IMR-90 (cell line): Measurements from ENCODE around the gene SPDEF. TPM values are rescaled to one million over a fixed set of nuclear protein-coding genes. Genes with fewer than 3 reads are reported as not detected.

Experiments used
- ATAC-seq: fragments of 200-7000 bp; cut with Tn5 transposase; 2 replicates; pipeline ENCODE4 v1.9.1; 2020; ENCODE audit warnings: low read depth, mild to moderate bottlenecking, moderate library complexity
- BruUV-seq: library from RNA; stranded (reverse); fragments of 400-500 nt; replicated peaks from 2 replicates; lab custom pipeline; 2021; lab: Mats Ljungman, UMichigan
- CTCF ChIA-PET: fragments of 300-600 bp; formaldehyde crosslinking; extraction: SDS; loops from one replicate; lab custom pipeline; 2021; ENCODE audit warnings: antibody characterized with exemption; lab: Yijun Ruan, JAX
- POLR2A ChIA-PET: fragments of 300-600 bp; sonication (Branson Sonifier 250); formaldehyde crosslinking; loops from one replicate; lab custom pipeline; 2022; ENCODE audit warnings: antibody characterized with exemption; ENCODE audit not compliant: unreplicated experiment; lab: Charles Lee
- DNase-seq: peaks from one replicate; pipeline ENCODE4 v3.0.0; 2013
- H2AFZ ChIP-seq: replicated peaks from 2 replicates; pipeline ENCODE3; 2013; ENCODE audit warnings: low read length, mild to moderate bottlenecking; ENCODE audit not compliant: poor library complexity
- H2AK5ac ChIP-seq: 2 replicates; pipeline ENCODE4 v1.6.1; 2013; ENCODE audit warnings: low read depth, low read length, inconsistent platforms
- H2AK9ac ChIP-seq: replicated peaks from 2 replicates; pipeline ENCODE3; 2013; ENCODE audit warnings: mild to moderate bottlenecking, low read depth, low read length, moderate library complexity; ENCODE audit not compliant: poor library complexity
- H2BK120ac ChIP-seq: 2 replicates; pipeline ENCODE4 v1.6.1; 2013; ENCODE audit warnings: low read depth, low read length, inconsistent platforms
- H2BK15ac ChIP-seq: 3 replicates; pipeline ENCODE4 v1.6.1; 2013; ENCODE audit warnings: low read depth, low read length, inconsistent platforms
- H2BK20ac ChIP-seq: 2 replicates; pipeline ENCODE4 v1.6.1; 2013; ENCODE audit warnings: low read depth, mild to moderate bottlenecking, inconsistent platforms, low read length, moderate library complexity
- H2BK5ac ChIP-seq: 2 replicates; pipeline ENCODE4 v1.6.1; 2013; ENCODE audit warnings: mild to moderate bottlenecking, low read depth, low read length, inconsistent platforms; ENCODE audit not compliant: poor library complexity, severe bottlenecking
- H3K14ac ChIP-seq: replicated peaks from 2 replicates; pipeline ENCODE4 v1.6.1; 2013; ENCODE audit warnings: low read depth, low read length, inconsistent platforms
- H3K18ac ChIP-seq: 2 replicates; pipeline ENCODE4 v1.6.1; 2013; ENCODE audit warnings: low read depth, low read length, control low read depth
- H3K23ac ChIP-seq: 2 replicates; pipeline ENCODE4 v1.6.1; 2013; ENCODE audit warnings: low read depth, low read length, inconsistent platforms
- H3K27ac ChIP-seq: 2 replicates; pipeline ENCODE4 v1.5.1; 2013; ENCODE audit warnings: mild to moderate bottlenecking, control low read depth, low read length; ENCODE audit not compliant: insufficient read depth
- H3K27me3 ChIP-seq: 2 replicates; pipeline ENCODE4 v1.6.1; 2013; ENCODE audit warnings: low read length; ENCODE audit not compliant: control insufficient read depth, insufficient read depth
- H3K36me3 ChIP-seq: 2 replicates; pipeline ENCODE4 v1.6.1; 2013; ENCODE audit warnings: low read length, mixed read lengths; ENCODE audit not compliant: control insufficient read depth, insufficient read depth
- H3K4ac ChIP-seq: 2 replicates; pipeline ENCODE4 v1.6.1; 2013; ENCODE audit warnings: low read depth, low read length, inconsistent platforms
- H3K4me1 ChIP-seq: 2 replicates; pipeline ENCODE4 v1.6.1; 2013; ENCODE audit warnings: low read length, mixed read lengths; ENCODE audit not compliant: control insufficient read depth, insufficient read depth
- H3K4me2 ChIP-seq: 2 replicates; pipeline ENCODE4 v1.6.1; 2013; ENCODE audit warnings: low read depth, mild to moderate bottlenecking, control low read depth, low read length, moderate library complexity
- H3K4me3 ChIP-seq: 2 replicates; pipeline ENCODE4 v1.5.1; 2013; ENCODE audit warnings: low read depth, mild to moderate bottlenecking, control low read depth, low read length, moderate library complexity; ENCODE audit not compliant: insufficient read depth
- H3K56ac ChIP-seq: 2 replicates; pipeline ENCODE4 v1.6.1; 2013; ENCODE audit warnings: low read length, inconsistent platforms; ENCODE audit not compliant: insufficient read depth; ENCODE audit errors: extremely low read depth
- H3K79me1 ChIP-seq, 2 experiments: 2 replicates each; pipeline ENCODE4 v1.6.1; 2013; ENCODE audit warnings: low read length in 2 of 2, inconsistent platforms in 1 of 2, low read depth in 1 of 2
- H3K9ac ChIP-seq: 2 replicates; pipeline ENCODE4 v1.6.1; 2013; ENCODE audit warnings: low read depth, low read length, control low read depth
- H3K9me1 ChIP-seq: 2 replicates; pipeline ENCODE4 v1.6.1; 2013; ENCODE audit warnings: low read length, inconsistent platforms; ENCODE audit not compliant: insufficient read depth
- H3K9me3 ChIP-seq: 2 replicates; pipeline ENCODE4 v1.6.1; 2013; ENCODE audit warnings: low read length; ENCODE audit not compliant: control insufficient read depth, insufficient read depth
- H4K20me1 ChIP-seq: 2 replicates; pipeline ENCODE4 v1.6.1; 2013; ENCODE audit warnings: low read length, inconsistent platforms; ENCODE audit not compliant: insufficient read depth
- H4K5ac ChIP-seq: 2 replicates; pipeline ENCODE4 v1.6.1; 2013; ENCODE audit warnings: mild to moderate bottlenecking, low read depth, low read length, control low read depth
- H4K8ac ChIP-seq, 2 experiments: 2 replicates each; pipeline ENCODE4 v1.6.1; 2013; ENCODE audit warnings: low read depth in 2 of 2, low read length in 2 of 2, control low read depth in 1 of 2, inconsistent platforms in 1 of 2
- H4K91ac ChIP-seq: 2 replicates; pipeline ENCODE4 v1.6.1; 2013; ENCODE audit warnings: low read depth, low read length, inconsistent platforms; ENCODE audit not compliant: insufficient read depth
- CEBPB ChIP-seq: IDR thresholded peaks from 2 replicates; pipeline ENCODE4 v1.6.1; 2012; ENCODE audit warnings: low read depth, low read length, improper control_type of control experiment
- CHD1 ChIP-seq: IDR thresholded peaks from 2 replicates; pipeline ENCODE4 v1.6.1; 2012; ENCODE audit warnings: low read depth, low read length, improper control_type of control experiment
- ELK1 ChIP-seq: fragments of 150-350 bp; IDR thresholded peaks from 2 replicates; pipeline ENCODE4 v1.6.1; 2016; ENCODE audit warnings: low read depth, mild to moderate bottlenecking, low read length, moderate library complexity, borderline replicate concordance
- FOS ChIP-seq: fragments of 150-350 bp; IDR thresholded peaks from 2 replicates; pipeline ENCODE4 v1.6.1; 2016; ENCODE audit warnings: low read depth, low read length
- MAFK ChIP-seq: IDR thresholded peaks from 2 replicates; pipeline ENCODE4 v1.6.1; 2012; ENCODE audit warnings: low read depth, low read length, improper control_type of control experiment
- MAZ ChIP-seq: IDR thresholded peaks from 2 replicates; pipeline ENCODE4 v1.6.1; 2012; ENCODE audit warnings: low read depth, mild to moderate bottlenecking, low read length, improper control_type of control experiment, moderate library complexity, borderline replicate concordance
- MXI1 ChIP-seq: IDR thresholded peaks from 2 replicates; pipeline ENCODE4 v1.6.1; 2012; ENCODE audit warnings: low read depth, mild to moderate bottlenecking, low read length, moderate library complexity, borderline replicate concordance
- NFE2L2 ChIP-seq: fragments of 150-350 bp; IDR thresholded peaks from 2 replicates; pipeline ENCODE4 v1.6.1; 2016; ENCODE audit warnings: low read depth, mild to moderate bottlenecking, low read length
- POLR2A ChIP-seq: IDR thresholded peaks from 2 replicates; pipeline ENCODE4 v1.6.1; 2012; ENCODE audit warnings: mild to moderate bottlenecking, low read depth, low read length
- RAD21 ChIP-seq: IDR thresholded peaks from 2 replicates; pipeline ENCODE4 v1.6.1; 2012; ENCODE audit warnings: low read length, improper control_type of control experiment
- RCOR1 ChIP-seq: IDR thresholded peaks from 2 replicates; pipeline ENCODE4 v1.6.1; 2012; ENCODE audit warnings: mild to moderate bottlenecking, low read length, improper control_type of control experiment; ENCODE audit not compliant: insufficient replicate concordance
- RFX5 ChIP-seq: IDR thresholded peaks from 2 replicates; pipeline ENCODE4 v1.8.0; 2012; ENCODE audit warnings: low read depth, mild to moderate bottlenecking, low read length, moderate library complexity
- SMC3 ChIP-seq: fragments of 150-350 bp; IDR thresholded peaks from 2 replicates; pipeline ENCODE4 v1.6.1; 2016; ENCODE audit warnings: low read depth, mild to moderate bottlenecking, antibody characterized with exemption, low read length, moderate library complexity
- USF2 ChIP-seq: fragments of 150-350 bp; IDR thresholded peaks from 2 replicates; pipeline ENCODE4 v1.6.1; 2017; ENCODE audit warnings: mild to moderate bottlenecking, antibody characterized with exemption, low read length, low read depth
- WGBS, 2 experiments: methylation state at CpG; one replicate each; pipeline versions ENCODE4 v1.1.5 to v1.1.7; 2013; ENCODE audit warnings: missing lambda C conversion rate in 2 of 2; ENCODE audit not compliant: insufficient read length in 1 of 2; ENCODE audit errors: extremely low coverage in 2 of 2; 5-methylcytosine and 5-hydroxymethylcytosine counted together
- dilution Hi-C: fragments of 300-500 bp; cut with HindIII; formaldehyde crosslinking; loops from one replicate; pipeline ENCODE4 v1.14.3; 2018; ENCODE audit warnings: low sequenced_read_pairs; ENCODE audit not compliant: unreplicated experiment
- in situ Hi-C: fragments of 300-500 bp; cut with MboI; formaldehyde crosslinking; loops from 3 replicates; pipeline ENCODE4 v1.14.3; 2019; ENCODE audit warnings: low sequenced_read_pairs, inconsistent platforms, mixed read lengths
- intact Hi-C: fragments of 100-400 bp; cut with micrococcal nuclease; formaldehyde crosslinking; loops from 2 replicates; pipeline ENCODE4 v1.10.0; 2022
- polyA plus RNA-seq, 3 experiments: library from polyadenylated mRNA; depleted of rRNA; stranded (reverse); fragments of >200 nt; gene quantifications; 2 replicates each; pipeline ENCODE4 v1.2.3, GENCODE V29; 2012; ENCODE audit warnings: low replicate concordance in 1 of 3
- total RNA-seq: library from RNA; depleted of rRNA; stranded (reverse); fragments of >200 nt; gene quantifications from 2 replicates; pipeline ENCODE4 v1.2.3, GENCODE V29; 2012

Gene SPDEF
- total and polyA plus RNA-seq, 2 of the 4 experiments (the other 2 are of a cell fraction): 0.05 TPM; not detected in 1

GRCh38 chr6:34569361-34569973, 13.3 kb upstream of the SPDEF start:
- peaks cover 2% of the 10 kb centered on the region; the same call in 1 of the 2 replicates for H3K27me3 ChIP-seq
- no peak overlapping the region for H2BK20ac ChIP-seq
- WGBS, 2 experiments: no CpG with 5 or more reads among the region's 5 CpGs
- no peaks in the 10 kb centered on the region for H3K9me1 ChIP-seq
- TF ChIP-seq FOS (no peak), MXI1 (no peak), CEBPB (no peak), RAD21 (no peak), CHD1 (no peak), ELK1 (no peak), RFX5 (no peak), RCOR1 (no peak), NFE2L2 (no peak), MAZ (no peak), SMC3 (no peak), POLR2A (no peak), MAFK (no peak), USF2 (no peak)
- POLR2A ChIA-PET: no interaction called here
- H3K9me3 ChIP-seq: no peaks in the 10 kb centered on the region
- no peak overlapping the region for H3K56ac ChIP-seq
- H3K79me1 ChIP-seq: no peaks in the 10 kb centered on the region
- no peak overlapping the region for H3K23ac ChIP-seq
- CTCF ChIA-PET: no interaction called here
- no peak for ATAC-seq
- H2BK15ac ChIP-seq: no peak overlapping the region
- H4K20me1 ChIP-seq: no peaks in the 10 kb centered on the region
- H3K4ac ChIP-seq: no peak overlapping the region
- H4K5ac ChIP-seq: no peak overlapping the region
- no peaks in the 10 kb centered on the region for H3K36me3 ChIP-seq
- H2AFZ ChIP-seq: no peak overlapping the region
- intact Hi-C loops: no loop called here
- in situ Hi-C loops: no loop called here
- no peaks in the 10 kb centered on the region for H3K4me1 ChIP-seq
- DNase-seq: no peak
- H2AK9ac ChIP-seq: no peak overlapping the region
- H2BK5ac ChIP-seq: no peak overlapping the region
- H3K18ac ChIP-seq: no peak overlapping the region
- no peak overlapping the region for H2BK120ac ChIP-seq
- H3K4me2 ChIP-seq: no peak overlapping the region
- dilution Hi-C loops: no loop called here
- no peak overlapping the region for H3K27ac ChIP-seq
- no peak overlapping the region for H4K8ac ChIP-seq
- BruUV-seq: no TSS peak
- H3K9ac ChIP-seq: no peak overlapping the region
- H3K14ac ChIP-seq: no peak overlapping the region
- no peak overlapping the region for H3K4me3 ChIP-seq
- no peak overlapping the region for H2AK5ac ChIP-seq
- H4K91ac ChIP-seq: no peak overlapping the region
